ENCODE data around the gene CCT3. TPM values are rescaled to one million over a fixed set of nuclear protein-coding genes. Genes with fewer than 3 reads are reported as not detected.
A peak's percentile ranks its signal among the peaks of the same experiment; 100 is the strongest.
"Not testable (repeated sequence)": the region's sequence is repeated elsewhere in the genome, so short reads cannot be mapped to it uniquely, and the experiment has no call there.

Gene CCT3
- 290 TPM for polyA plus RNA-seq (2013, experiment 1 of 2; ENCODE audit: insufficient read length)
- polyA plus RNA-seq (2013, experiment 2 of 2; ENCODE audit: insufficient read length) = 285 TPM

DNA sequence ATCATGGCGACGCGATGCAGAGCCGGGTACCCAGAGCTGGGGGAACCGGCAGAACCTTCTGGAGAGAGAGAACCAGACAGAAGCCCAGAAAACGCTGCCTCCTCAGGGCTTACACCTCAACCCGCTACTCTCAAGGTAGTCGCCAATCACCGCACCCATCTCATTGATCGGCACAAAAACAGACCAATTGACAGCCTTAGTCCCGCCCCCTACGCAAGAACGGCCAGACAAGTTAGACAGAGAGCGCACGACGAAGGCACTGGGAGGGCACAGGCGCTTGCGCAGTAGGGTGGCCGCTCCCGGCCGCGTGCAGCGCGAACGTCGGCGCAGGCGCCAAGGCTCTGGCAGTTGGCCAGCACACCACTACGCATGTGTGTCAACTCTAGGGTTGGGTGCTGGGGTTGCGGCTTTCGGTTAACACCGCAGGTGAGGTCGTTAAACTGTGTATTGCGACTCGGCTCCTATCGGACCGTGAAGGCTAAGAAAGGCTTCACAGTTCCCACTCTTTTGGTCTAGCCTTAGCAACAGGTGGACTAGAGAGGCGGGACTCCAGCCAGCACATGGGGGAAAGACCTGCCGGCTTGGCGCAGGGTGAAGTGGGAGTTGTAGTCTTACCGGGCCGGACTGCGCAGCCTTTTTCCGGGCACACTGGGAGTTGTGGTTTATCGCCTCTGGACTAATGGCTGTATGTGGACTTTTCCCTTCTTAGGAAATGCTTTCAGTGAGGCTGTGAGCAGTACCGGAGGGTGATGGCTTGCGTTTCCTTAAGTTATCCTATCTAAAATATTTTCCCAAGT is at the start of gene CCT3, which contains the start of gene TSACC:
TSS of gene CCT3 (minus strand) at position 113 of the 797 bp plus-strand sequence. CDS start at position 5, 108 bp downstream.
TSS of gene TSACC (plus strand) at position 347 of the 797 bp plus-strand sequence. CDS start 1,232 bp downstream, outside the sequence.
- DNase-seq = peak; percentile 100

DNA sequence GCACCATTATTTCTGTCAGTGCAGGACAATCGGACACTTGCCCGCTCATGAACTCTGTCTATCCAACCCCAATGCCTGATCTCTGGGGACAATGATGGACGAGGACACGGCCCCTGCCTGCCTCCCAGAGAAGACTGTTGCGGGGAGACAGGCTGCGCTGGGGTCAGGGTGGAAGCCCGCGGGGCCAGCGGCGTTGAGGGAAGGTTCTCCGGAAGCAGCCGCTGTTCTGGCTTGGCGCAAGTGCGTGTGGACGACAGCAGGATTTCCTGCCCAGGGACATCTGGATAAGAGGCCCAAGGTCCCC is 49.7 kb upstream of the CCT3 start:
- DNase-seq = no peak

DNA sequence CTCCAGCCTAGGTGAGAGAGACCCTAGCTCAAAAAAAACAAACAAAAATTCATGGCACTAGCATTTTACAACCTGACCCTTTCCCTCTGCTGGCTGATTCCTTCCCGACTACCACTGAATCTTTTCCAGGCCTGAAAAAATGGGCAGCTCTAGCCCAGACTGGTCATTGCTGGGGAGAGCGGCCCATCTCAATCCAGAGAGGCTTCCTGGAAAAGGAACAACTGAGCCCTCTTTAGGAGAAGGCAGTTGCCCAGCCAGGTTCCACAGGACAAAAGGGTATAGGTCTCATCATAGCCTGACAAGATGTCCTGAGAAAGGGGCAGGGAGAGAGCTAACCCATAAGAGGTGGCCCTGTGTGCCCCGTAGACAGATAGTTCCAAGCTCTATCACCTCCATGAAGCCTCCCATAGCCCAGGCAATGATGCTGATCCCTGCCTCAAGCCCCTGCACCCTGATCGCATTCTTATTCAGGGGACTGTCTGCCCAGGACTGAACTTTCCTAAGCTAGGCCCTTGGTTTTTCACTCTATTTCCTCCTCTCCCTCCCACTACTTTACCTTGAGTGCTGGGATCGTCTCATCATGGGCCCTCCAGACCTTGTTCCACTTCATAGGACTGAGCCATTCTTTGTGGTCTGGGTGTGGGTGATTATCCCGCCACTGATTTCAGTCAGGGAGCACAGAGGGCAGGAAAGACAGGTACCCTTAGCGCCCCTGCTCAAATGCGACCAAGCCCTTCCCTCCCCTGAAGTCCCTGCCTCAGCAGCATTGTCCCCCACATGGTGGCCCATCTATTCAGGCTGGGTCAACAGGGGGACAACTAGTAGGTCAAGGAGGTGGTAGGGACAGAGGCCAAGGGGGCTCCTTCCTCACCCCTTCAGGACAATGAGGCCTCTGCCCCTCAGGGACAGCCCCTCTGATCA is 49.1 kb upstream of the CCT3 start:
- DNase-seq = no peak

DNA sequence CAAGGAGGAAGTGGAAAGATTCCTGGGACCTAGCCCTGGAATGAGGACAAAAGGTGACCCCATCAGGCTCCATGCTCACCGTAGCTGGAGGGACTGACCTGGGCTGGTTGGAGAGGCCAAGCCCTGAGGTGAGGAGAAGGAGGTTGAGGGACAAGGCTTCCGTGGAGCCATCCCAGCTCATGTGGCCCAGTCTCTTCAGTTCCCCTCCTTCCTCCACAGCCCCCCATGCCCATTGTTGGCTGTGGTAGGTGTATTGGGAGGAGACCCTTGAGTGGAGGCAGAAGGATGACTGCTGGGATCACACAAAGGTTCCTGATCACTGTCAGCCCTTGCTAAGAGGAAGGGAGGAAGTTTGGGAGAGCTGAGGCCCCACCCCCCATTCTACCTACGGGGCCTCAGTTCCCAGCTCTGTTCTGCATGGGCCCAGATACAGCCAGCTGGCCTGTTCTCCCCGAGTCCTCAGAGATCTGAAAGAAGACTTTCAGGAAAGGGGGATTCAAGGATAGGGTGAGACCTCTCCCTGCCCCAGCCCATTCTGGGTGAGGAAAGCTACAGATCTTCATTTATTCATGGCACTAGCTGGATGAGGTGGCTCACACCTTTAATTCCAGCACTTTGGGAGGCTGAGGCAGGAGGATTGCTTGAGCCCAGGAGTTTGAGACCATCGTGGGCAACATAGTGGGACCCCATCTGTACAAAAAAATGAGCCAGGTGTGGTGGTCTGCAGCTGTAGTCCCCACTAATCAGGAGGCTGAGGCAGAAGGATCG is 48.2 kb upstream of the CCT3 start:
- DNase-seq = no peak

DNA sequence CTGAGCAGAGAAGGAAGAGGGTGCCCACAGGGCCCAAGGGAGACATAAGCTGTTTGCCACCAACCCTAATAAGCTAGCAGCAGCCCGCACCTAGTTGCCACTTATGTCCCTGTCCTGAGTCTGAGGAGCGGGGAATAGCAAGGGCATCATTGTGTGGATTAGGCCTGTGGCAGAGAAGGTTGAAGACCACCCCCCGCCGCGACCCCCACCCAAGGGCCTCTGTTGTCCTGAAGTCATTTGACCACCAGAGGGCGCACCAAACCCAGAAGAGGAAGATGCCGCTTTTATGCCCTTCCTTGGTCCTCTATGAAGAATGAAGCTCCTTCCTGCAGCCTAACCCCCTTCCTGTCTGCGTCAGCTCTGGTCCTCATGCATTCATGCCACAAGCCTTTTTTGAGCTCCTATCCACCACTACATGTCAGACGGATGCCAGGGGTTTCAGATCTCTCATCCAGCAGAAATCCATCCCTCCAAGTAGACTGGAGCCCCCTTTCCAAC is 47.5 kb upstream of the CCT3 start:
- peak; percentile 69 for DNase-seq

DNA sequence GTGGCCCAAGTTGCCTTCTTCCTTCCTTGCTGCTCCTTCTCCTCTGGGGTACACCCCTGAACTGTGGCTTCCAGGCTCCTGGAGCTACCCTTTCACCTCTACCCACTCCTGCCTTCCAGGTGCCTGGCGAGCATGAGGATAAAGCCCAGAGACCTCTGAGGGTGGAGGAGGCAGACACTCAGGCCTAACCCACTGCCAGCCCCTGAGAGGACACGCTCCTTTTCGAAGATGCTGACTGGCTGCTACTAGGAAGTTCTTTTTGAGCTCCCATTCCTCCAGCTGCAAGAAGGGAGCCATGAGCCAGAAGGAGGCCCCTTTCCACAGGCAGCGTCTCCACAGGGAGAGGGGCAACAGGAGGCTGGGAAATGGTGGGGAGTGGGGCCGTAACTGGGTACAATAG is 46.6 kb upstream of the CCT3 start:
- DNase-seq = no peak

DNA sequence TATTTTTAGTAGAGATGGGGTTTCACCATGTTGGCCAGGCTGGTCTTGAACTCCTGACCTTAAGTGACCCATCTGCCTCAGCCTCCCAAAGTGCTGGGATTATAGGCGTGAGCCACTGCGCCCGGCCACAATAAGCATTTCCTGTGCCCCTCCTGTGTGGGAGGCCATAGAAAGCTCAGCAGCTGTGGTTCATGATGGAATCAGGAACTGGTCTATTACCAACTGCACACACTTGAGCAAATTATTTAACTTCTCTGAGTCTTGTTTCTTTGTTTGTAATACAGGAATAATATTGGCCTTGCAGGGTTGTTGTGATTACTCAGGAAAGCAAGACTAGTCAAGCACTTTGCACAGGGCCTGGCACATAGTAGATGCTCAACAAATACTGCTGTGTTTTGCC is 45.9 kb upstream of the CCT3 start:
- DNase-seq = no peak

DNA sequence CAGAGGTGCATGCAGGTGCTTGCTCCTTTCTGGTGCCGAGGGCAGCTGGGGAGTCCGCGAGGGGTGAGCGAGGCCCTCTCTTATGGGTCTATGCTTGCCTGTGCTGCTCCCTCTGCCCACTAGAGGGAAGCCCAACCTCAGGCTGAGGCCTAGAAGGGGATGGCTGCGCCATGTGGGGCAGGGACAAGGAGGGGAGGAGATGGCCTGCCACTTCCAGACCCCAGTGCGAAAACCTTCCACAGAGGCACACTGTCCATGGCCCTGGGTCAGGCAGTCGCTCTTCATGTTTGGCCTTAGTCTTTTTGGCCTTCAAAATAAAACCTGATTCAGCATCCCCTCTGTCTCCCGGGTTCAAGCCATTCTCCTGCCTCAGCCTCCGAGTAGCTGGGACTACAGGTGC is 44.9 kb upstream of the CCT3 start:
- peak; percentile 45 for DNase-seq

DNA sequence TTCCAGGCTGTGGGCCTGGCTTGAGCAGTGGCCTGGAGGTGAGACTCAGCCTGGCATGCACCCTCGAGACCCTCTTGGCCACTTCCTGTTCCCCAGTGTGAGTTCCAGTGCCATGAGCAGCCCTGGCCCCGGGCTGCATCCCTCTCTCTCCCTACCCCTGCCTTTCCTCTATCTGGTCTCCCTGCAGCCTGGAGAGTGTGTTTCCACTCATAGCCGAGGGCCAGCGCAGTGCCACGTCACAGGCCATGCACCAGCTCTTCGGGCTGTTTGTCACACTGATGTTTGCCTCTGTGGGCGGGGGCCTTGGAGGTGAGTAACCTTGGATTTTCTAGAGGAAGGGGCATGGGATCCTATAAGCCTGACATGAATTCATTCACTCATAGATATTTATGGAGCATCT is 44.5 kb upstream of the CCT3 start:
- DNase-seq = no peak

DNA sequence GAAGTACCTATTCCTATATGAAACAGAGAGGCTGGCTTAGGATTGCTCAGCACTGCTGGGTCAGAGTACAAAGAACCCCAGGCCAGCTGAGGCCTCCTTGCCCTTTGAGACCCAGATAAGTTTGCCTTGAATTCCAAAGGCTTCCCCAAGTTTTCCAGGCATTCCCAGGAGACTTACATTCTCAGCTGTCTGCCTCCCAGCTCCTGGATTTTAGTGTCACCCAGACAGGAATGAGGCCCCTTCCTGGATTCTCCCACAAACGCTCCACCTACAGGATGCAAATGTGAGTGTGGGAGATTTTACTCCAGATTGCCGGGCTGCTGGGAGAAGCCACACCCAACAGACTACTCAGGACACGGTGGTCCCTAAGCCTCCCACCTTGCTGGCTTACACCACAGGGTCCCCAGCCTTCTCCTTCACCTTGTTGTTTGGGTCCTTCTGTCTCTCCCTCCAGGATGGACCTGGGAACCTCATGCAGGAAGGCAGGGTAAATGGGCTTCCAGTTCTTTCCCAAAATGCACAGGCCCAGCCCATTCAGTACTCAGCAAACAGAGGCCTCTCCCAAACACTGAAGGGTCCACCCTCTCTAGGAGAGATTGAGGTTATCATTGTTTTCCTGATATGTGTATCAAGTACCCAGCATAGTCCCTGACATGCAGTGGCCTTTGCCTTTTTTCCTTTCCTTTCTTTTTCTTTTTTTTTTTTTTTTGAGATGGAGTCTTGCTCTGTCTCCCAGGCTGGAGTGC is 41.5 kb upstream of the CCT3 start:
- DNase-seq = peak; percentile 39

DNA sequence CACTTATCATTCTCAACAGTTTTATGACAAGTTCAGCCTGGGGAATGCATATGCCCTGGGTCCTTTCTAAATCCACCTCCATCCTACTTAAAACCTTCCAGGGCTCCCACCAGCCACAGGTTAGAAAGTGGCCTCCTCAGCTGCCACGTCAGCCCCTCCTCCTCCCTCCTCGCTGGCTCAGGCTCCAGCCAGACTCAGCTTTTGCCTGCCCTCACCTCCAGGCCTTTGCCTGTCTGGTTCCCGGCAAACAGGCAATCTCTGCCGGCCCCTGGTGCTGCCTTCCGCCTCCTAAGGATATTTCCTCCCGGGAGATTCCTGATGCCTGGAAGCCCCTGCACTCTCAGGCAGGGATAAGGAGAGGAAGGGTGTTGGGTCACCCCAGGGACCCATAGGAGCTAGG is 40.5 kb upstream of the CCT3 start:
- no peak for DNase-seq

DNA sequence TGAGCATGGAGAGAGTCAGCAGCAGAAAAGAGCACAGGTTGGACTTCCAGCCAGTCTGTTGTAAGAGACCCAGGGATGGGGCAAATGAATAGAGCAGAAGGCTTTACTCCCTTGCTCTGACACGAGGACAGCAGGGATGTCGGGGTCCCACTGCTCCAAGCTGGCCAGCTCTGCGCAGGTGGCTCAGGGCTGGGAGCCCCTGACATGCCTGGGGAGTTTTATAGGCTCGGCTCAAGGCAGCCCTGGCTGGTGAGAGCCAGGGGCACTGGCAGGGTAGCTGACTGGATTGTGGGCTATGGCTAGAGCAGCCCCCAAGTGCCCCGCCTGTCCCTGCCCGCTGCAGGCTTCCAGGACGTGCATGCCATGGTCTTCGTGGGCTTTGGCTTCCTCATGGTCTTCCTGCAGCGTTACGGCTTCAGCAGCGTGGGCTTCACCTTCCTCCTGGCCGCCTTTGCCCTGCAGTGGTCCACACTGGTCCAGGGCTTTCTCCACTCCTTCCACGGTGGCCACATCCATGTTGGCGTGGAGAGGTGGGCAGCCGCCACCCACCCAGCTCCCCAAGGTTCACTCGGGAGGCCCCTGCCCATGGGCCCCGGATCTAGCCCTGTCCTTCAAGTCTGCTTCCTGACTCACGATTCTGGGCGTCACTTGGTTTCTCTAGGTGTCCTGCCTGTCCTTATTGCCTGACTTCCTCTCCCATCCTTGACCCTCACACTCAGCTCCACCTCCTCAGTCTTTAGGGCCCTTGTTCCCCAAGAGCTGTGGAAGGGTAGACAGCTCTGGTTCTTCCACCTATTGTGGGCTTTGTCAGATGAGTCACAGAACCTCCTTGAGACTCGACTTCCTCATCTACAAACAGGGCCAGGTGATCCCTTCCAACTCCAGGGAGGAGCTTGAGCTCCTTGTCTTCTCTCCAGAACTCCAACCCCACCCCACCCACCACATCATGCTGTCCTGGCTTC is 39.1 kb upstream of the CCT3 start:
- DNase-seq = no peak

DNA sequence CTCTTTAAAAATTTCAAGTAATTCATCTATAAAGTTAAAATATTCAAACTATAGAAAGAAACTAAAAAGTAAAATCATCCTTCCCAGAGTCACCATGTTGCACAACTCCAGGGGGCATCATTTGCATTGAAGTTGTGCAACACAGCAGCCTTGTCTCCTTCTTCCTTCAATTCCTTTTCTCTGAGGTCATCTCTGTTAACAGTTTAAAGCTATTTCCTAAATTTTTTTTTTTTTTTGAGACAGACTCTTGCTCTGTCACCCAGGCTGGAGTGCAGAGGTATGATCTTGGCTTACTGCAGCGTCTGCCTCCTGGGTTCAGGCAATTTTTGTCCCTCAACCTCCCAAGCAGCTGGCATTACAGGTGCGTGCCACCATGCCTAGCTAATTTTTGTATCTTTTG is 38.1 kb upstream of the CCT3 start:
- peak; percentile 28 for DNase-seq

DNA sequence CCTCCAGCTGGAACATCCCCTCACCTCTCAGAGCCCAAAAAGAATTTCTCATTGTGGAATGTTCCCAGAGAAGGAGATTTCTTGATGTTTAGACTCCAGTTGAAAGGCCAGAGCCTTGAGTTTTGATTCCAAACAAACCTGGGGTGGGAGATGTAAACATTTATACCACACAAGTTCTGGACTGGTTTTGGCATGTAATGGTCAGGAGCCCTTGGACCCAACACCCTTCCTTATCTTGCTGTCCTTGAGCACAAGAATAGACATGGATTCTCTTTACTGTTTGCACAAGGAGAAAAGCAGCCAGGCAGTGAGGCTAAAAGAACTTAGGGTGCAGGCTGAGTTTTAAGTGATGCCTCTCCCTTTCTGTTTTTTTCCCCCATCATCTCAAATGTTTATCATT is 35.5 kb upstream of the CCT3 start:
- no peak for DNase-seq

DNA sequence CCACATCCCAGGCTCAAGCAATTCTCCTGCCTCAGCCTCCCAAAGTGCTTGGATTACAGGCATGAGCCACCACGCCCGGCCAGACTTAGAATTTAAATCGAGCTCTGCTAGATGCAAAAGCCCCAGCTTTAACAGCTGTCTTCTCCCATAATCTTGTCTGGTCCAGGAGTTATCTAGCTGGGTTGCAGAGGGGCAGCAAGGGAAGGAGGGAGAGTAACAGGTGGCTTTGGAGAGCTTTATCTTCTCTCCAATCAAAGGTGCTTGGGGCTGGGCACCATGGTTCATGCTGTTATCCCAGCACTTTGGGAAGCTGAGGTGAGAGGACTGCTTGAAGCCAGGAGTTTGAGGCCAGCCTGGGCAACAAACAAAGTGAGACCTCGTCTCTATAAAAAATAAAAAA is 34.8 kb upstream of the CCT3 start:
- DNase-seq = no peak

DNA sequence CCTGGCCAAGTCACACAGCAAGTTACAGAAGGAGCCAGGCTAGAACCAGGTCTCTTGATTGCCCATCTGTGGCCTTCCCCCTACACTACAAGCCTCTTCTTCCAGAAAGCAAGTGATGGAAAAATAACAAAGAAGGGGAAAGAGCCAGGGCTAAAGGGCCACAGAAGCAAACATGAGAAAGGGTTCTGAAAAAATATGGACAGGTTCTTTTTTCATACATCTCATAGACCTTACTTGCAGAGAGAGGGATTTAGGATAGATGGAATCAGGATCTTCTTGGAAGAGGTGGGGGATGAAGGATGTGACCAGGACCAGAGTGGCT is 34.1 kb upstream of the CCT3 start:
- DNase-seq = no peak

DNA sequence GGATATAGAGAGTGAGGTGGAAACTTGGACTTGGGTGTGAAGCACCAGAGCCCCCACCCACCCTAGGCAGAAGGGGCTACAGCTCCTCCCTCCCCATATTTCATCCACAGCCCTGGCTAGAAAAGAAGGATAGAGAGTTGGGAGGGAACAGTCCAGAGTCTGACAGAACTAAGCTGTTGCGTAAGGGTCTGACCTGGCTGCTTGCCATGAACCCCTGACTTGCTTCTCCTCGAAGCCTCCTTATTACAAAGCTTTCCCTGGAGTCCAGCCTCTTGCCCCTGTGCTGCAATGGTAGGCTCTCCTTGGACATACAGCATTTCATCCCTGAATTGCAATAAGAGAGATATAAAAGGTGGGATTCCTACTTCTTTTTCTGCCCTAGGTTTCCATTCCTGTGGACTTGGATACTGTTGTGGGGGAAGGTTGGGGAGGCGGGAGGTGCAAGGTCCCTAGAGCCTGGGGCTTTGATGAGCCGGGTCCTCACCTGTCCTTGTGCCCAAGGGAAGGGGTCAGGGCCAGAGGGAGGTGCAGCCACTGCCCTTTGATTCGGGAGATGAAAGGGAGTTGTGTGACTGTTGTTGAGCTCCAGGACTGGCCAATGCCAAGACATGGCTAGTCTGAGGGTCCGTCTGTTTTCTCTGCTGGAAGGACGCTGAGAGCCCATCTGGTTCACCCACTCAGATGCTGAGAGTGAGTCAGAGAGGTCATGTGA is 33.6 kb upstream of the CCT3 start:
- peak; percentile 10 for DNase-seq

DNA sequence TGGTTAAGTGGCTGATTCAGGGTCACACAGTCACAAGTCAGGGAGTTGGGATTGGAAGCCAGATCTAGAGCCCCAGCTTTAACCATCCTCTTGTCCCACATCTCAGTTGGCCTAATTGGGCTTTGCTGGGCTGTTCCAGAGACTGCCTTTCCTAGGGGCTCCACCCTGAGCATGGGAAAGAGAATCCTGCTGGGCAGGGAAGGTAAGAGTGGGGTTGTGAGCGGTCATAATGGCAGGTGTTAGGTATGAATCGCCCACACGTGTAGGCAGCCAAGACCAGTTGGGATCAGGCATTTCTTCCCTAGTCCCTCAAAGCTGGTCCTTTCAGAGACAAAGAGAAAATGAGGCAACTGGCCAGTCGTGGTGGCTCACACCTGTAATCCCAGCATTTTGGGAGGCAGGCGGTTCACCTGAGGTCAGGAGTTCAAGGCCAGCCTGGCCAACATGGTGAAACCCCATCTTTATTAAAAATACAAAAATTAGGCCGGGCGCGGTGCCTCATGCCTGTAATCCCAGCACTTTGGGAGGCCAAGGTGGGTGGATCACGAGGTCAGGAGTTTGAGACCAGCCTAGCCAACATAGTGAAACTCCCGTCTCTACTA is 31.7 kb upstream of the CCT3 start:
- DNase-seq = not testable (repeated sequence)

DNA sequence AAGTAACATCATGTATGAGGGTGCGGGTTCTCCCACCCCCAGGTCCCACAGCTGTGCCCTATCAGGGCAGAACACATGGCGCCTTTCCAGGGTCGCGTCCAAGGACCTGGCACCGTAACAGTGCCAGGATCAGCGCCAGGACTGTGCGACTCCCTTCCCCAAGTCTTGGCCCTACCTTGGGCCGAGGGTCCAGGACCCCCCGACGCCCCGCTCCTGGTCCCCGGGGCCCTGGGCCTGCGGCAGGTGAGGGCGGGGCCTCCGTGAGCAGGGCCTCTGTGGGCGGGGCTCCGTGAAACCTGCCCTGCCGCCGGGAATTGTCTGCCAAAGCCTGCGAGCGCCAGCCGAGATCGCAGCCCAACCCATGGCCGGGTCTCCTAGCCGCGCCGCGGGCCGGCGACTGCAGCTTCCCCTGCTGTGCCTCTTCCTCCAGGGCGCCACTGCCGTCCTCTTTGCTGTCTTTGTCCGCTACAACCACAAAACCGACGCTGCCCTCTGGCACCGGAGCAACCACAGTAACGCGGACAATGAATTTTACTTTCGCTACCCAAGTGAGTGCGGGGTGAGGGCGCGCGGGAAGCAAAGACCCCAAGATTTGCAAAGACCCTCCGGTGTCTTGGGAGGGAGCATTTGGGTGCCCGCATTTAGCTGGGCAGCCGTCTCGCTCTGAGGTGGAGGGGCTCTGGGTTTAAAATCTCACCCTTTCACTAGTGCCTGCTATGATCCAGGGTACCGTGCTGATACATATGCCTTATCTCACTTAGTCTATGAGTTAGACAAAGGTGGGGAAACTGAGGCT is 31.0 kb upstream of the CCT3 start, which contains the start of gene RHBG:
TSS of gene RHBG (plus strand) at position 323 of the 796 bp plus-strand sequence. CDS start at position 362, 39 bp downstream.
- no peak for DNase-seq
